Nephron progenitor cell (in vitro differentiated cells): Measurements from ENCODE around the gene TSPAN5.
A peak's percentile ranks its signal among the peaks of the same experiment; 100 is the strongest.

Experiments
- DNase-seq: peaks from one replicate; pipeline ENCODE4 v3.0.0; 2021
- H3K27ac Mint-ChIP-seq: 2 replicates; pipeline ENCODE4 v1.8.0; 2021; ENCODE audit warnings: mild to moderate bottlenecking, moderate library complexity, mixed read lengths
- H3K27me3 Mint-ChIP-seq: 2 replicates; pipeline ENCODE4 v1.8.0; 2021; ENCODE audit warnings: mild to moderate bottlenecking, low read depth, mixed read lengths; ENCODE audit not compliant: poor library complexity
- H3K36me3 Mint-ChIP-seq: 2 replicates; pipeline ENCODE4 v1.8.0; 2021; ENCODE audit warnings: low read depth, mixed read lengths
- H3K4me1 Mint-ChIP-seq: 2 replicates; pipeline ENCODE4 v1.8.0; 2021; ENCODE audit warnings: mixed read lengths
- H3K4me3 Mint-ChIP-seq: 2 replicates; pipeline ENCODE4 v1.8.0; 2021; ENCODE audit warnings: mild to moderate bottlenecking, moderate library complexity, mixed read lengths
- H3K9me3 Mint-ChIP-seq: 2 replicates; pipeline ENCODE4 v1.8.0; 2021; ENCODE audit warnings: mild to moderate bottlenecking, moderate library complexity, mixed read lengths
- TF ChIP-seq, protein P1 (sequence below): fragments of 200-600 bp; sonication (generic); IDR thresholded peaks from 2 replicates; pipeline ENCODE4 v1.5.0; 2021; ENCODE audit warnings: antibody characterized with exemption

TSPAN5 gene

DNA sequence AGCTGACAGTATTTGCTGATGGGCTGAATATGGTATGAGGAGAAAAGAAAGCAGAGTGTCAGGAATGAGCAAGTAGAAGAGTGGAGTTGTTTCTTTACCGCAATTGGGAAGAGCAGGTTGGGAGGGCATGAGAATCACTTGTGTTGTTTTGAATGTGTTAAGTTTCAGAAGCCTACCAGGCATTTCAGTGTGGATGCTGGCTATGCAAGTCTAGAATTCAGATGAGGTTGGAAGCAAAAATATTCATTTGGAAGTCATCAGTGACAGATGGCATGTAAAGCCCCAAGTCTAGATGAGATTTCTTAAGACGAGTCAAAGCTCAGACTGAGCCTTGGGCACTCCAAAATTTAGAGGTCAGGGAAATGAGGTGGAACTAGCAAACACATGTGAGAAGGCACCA is 156.4 kb downstream of the TSPAN5 start:
- peaks cover 32% of the 10 kb centered on the region for H3K36me3 Mint-ChIP-seq
- TF ChIP-seq, protein P1, sequence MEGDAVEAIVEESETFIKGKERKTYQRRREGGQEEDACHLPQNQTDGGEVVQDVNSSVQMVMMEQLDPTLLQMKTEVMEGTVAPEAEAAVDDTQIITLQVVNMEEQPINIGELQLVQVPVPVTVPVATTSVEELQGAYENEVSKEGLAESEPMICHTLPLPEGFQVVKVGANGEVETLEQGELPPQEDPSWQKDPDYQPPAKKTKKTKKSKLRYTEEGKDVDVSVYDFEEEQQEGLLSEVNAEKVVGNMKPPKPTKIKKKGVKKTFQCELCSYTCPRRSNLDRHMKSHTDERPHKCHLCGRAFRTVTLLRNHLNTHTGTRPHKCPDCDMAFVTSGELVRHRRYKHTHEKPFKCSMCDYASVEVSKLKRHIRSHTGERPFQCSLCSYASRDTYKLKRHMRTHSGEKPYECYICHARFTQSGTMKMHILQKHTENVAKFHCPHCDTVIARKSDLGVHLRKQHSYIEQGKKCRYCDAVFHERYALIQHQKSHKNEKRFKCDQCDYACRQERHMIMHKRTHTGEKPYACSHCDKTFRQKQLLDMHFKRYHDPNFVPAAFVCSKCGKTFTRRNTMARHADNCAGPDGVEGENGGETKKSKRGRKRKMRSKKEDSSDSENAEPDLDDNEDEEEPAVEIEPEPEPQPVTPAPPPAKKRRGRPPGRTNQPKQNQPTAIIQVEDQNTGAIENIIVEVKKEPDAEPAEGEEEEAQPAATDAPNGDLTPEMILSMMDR: no peak
- H3K4me3 Mint-ChIP-seq: no peak overlapping the region
- no peaks in the 10 kb centered on the region for H3K9me3 Mint-ChIP-seq
- H3K27ac Mint-ChIP-seq: no peak overlapping the region
- no peak for DNase-seq
- H3K4me1 Mint-ChIP-seq: peaks cover 20% of the 10 kb centered on the region
- no peaks in the 10 kb centered on the region for H3K27me3 Mint-ChIP-seq

DNA sequence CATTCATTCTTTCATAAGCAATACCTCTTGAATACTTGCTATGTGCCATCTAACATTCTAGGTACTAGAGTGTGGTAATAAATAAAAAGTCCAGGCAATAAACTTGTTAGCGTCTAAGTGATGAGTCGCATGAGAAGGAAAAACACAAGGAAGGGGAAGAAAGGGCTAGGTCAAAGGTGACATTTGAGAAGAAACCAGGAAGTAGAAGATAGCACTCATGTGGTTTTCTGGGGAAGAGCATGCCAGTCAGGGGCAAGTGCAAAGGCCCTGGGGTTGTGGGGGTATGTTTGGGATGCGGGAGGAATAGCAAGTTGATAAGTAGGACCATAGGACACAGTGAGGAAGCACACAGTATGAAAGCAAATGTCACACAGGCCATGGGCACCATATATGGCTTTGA is 157.0 kb downstream of the TSPAN5 start:
- H3K27ac Mint-ChIP-seq: no peak overlapping the region
- peaks cover 32% of the 10 kb centered on the region for H3K36me3 Mint-ChIP-seq
- H3K4me1 Mint-ChIP-seq: peaks cover 20% of the 10 kb centered on the region
- DNase-seq: no peak
- no peaks in the 10 kb centered on the region for H3K27me3 Mint-ChIP-seq
- H3K9me3 Mint-ChIP-seq: no peaks in the 10 kb centered on the region
- TF ChIP-seq, protein P1: no peak
- H3K4me3 Mint-ChIP-seq: no peak overlapping the region

DNA sequence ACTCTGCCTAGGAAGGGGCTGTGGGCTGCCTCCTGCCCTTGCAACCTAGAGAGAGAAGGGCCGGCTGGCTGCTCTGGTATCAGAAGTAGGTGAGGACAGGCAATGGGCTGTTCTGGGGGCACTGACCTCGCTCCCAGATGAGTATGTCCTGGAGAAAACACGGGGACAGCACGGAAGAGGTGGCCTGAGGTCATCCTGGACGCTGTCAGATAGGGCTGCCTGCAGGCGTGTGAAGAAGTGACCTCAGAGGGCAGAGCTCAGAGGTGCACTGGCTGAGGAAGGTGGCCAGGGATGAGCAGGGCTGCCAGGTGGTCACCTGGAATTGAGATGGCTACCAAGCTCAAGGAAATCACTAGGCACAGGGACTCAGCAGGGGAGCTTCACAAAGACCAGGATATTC is 159.6 kb downstream of the TSPAN5 start:
- H3K4me3 Mint-ChIP-seq: no peak overlapping the region
- no peak for DNase-seq
- no peak overlapping the region for H3K27ac Mint-ChIP-seq
- TF ChIP-seq, protein P1: no peak
- H3K27me3 Mint-ChIP-seq: no peaks in the 10 kb centered on the region
- no peaks in the 10 kb centered on the region for H3K9me3 Mint-ChIP-seq
- H3K36me3 Mint-ChIP-seq: peaks cover 23% of the 10 kb centered on the region
- peaks cover 38% of the 10 kb centered on the region for H3K4me1 Mint-ChIP-seq

DNA sequence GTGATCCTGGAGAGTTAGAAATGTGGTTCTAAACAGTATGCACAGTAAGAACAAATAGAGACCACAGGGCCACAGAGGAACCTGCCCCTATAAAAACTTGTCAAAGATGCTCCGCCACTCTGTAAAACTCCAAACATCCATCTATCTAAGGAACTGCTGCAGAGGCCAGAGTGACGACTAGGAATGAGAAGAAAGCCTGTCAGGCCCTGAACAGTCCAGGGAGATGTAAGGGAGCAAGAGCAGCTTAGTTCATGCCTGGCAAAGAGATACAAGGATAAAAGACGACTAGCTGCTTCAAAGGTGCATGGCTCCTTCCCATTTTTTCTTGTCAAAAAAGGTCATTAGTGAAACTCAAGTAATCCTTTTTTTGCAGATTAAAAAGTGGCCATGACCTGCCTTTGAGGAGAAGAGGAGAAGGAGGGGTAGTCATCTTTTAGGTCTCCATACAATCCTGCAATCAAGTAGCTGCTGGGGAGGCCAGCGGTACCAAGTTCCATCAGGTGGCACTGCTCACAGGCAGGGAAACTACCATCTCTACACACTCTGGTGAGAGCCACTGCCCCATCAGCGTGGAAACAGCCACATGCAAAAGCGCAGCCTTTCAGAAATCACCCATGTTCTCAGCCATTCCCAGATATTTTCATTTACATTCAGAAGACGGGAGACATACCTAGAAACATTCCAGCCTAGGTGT is 162.1 kb downstream of the TSPAN5 start:
- H3K4me3 Mint-ChIP-seq: no peak overlapping the region
- H3K9me3 Mint-ChIP-seq: no peaks in the 10 kb centered on the region
- TF ChIP-seq, protein P1: no peak
- peaks cover 8% of the 10 kb centered on the region for H3K36me3 Mint-ChIP-seq
- peak overlapping the region; percentile 96 for H3K27ac Mint-ChIP-seq
- H3K27me3 Mint-ChIP-seq: no peaks in the 10 kb centered on the region
- DNase-seq: no peak
- peaks cover 53% of the 10 kb centered on the region for H3K4me1 Mint-ChIP-seq

DNA sequence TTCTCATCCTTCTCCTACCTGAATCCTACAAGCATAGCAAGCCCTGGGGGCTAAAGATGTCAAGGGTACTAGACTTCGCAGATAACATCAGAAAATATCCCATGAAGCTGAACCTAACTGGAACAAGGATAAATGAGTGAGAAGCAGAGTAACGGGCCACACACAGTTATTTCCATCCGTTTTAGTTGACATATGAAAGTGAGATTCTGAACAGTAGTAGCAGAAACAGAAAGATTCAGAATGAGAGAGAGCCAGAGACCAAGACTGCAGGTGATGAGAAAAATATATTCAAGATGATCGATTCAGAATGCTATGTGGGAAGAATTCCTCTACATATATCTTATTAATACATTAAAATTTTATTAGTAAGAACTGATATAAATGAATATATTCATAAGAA is 165.1 kb downstream of the TSPAN5 start:
- no peak overlapping the region for H3K27ac Mint-ChIP-seq
- H3K4me3 Mint-ChIP-seq: no peak overlapping the region
- no peaks in the 10 kb centered on the region for H3K27me3 Mint-ChIP-seq
- no peak for DNase-seq
- TF ChIP-seq, protein P1: no peak
- peaks cover 62% of the 10 kb centered on the region for H3K4me1 Mint-ChIP-seq
- peaks cover 18% of the 10 kb centered on the region for H3K36me3 Mint-ChIP-seq
- H3K9me3 Mint-ChIP-seq: peaks cover 7% of the 10 kb centered on the region

DNA sequence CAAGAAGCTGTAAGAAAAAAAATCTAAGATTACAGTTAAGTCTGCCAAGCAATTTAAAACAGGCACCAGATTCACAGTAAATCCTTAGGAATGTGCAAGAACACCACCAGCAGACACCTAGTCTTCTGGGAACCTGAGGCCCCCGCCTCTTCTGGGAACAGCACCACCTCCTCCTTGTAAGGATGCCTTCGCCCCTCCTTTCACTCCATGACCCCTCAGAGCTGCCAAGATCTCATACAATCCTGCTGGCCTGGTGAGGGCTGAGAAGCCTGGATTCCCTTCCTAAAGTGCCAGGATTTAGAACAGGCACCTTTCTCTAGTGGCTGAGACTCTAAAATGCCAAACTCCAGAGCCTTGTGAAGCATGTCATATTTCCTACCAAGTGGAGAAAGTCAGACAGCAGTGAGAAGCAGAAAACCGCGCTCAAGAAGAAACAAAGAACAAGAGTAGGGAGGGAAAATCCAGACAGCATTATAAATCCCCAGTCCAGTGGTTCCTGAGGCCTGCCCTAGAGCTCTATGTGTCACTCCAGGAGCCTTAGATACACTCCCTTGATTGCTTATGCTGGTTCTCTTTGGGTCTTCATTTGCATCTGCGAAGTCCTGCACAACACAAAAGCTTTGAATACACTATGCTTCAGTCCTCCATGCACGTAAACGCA is 166.4 kb downstream of the TSPAN5 start:
- H3K4me1 Mint-ChIP-seq: peaks cover 62% of the 10 kb centered on the region
- H3K9me3 Mint-ChIP-seq: peaks cover 7% of the 10 kb centered on the region
- TF ChIP-seq, protein P1: no peak
- peak overlapping the region; percentile 98 for H3K27ac Mint-ChIP-seq
- H3K4me3 Mint-ChIP-seq: peak overlapping the region; percentile 52
- no peaks in the 10 kb centered on the region for H3K27me3 Mint-ChIP-seq
- H3K36me3 Mint-ChIP-seq: peaks cover 20% of the 10 kb centered on the region
- DNase-seq: no peak
